ENCODE results near the gene ACTMAP. TPM values are rescaled to one million over a fixed set of nuclear protein-coding genes. Genes with fewer than 3 reads are reported as not detected.
"Not testable (repeated sequence)": the region's sequence is repeated elsewhere in the genome, so short reads cannot be mapped to it uniquely, and the experiment has no call there.

Gene ACTMAP
- total RNA-seq = 0.52 TPM

GRCh38 chr19:40750058-40750873 is at the start of gene ACTMAP:
Gene ACTMAP (minus strand): TSS chr19:40750477. CDS start chr19:40749803, 674 bp downstream.
- H3K9me3 ChIP-seq (ENCODE audit: low read depth, low read length) = no peaks in the 10 kb centered on the region
- H3K4me3 ChIP-seq (ENCODE audit: low read length) = peak within 1 kb of the TSS; percentile 69
- H3K4me1 ChIP-seq (ENCODE audit: insufficient read depth, low read length) = peaks cover 60% of the 10 kb centered on the region
- H3K27me3 ChIP-seq (ENCODE audit: insufficient read depth, low read length) = no peaks in the 10 kb centered on the region

GRCh38 chr19:40799558-40800338 is 49.5 kb upstream of the ACTMAP start:
- H3K27me3 ChIP-seq (ENCODE audit: insufficient read depth, low read length) = no peaks in the 10 kb centered on the region
- H3K9me3 ChIP-seq (ENCODE audit: low read depth, low read length) = no peaks in the 10 kb centered on the region
- H3K4me1 ChIP-seq (ENCODE audit: insufficient read depth, low read length) = peaks cover 57% of the 10 kb centered on the region
- H3K4me3 ChIP-seq (ENCODE audit: low read length) = peak overlapping the region; percentile 83

DNA sequence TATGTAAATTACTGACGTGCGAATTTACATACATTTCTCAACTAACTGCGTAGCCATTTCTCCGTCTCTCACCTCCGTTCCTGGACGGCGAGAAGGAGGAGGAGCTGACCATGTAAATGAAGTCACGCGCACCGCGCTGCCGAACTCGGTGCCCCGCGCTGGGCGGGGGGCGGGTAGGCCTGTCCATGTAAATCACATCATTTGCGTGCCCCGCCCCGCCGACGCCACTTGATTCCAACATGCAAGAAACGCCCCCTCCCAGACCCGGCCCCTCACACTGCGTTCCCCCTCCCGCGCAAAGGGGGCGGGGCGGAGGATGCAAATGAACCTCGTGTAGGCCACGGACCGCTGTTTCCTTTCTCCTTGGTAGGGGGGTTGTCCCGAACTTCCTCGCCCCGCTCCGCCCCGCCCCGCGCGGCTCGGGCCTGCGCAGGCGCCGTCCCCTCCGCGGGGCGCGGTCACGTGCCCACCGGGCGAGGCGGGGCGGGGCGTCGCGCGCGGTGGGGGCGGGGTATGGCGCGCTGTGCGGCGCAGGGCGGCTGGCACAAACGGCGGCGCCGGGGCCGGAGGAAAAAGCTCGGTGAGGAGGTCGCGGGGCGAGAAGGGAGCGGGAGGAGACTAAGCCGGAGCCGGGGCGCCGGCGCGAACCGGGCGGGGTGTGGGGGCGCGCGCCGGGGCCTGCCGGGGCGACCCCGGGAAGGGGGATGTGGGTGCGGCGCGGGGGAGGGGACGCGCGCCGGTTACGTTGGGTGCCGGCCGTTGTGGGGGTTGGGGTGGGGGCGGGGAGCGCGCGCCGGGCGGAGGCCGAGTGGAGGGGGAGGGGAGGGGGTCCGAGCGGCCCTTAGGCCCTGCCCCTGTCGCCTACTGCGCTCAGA is 48.6 kb upstream of the ACTMAP start, which contains the start of gene EGLN2:
Gene EGLN2, plus strand, starts transcription at position 509 of the 875 bp plus-strand sequence. CDS start 1,382 bp downstream, outside the sequence.
- Histone ChIP-seq H3K9me3 (ENCODE audit: low read depth, low read length) (no peaks in the 10 kb centered on the region), H3K4me3 (ENCODE audit: low read length) (peak within 1 kb of the TSS; percentile 83), H3K27me3 (ENCODE audit: insufficient read depth, low read length) (no peaks in the 10 kb centered on the region), H3K4me1 (ENCODE audit: insufficient read depth, low read length) (peaks cover 49% of the 10 kb centered on the region)

DNA sequence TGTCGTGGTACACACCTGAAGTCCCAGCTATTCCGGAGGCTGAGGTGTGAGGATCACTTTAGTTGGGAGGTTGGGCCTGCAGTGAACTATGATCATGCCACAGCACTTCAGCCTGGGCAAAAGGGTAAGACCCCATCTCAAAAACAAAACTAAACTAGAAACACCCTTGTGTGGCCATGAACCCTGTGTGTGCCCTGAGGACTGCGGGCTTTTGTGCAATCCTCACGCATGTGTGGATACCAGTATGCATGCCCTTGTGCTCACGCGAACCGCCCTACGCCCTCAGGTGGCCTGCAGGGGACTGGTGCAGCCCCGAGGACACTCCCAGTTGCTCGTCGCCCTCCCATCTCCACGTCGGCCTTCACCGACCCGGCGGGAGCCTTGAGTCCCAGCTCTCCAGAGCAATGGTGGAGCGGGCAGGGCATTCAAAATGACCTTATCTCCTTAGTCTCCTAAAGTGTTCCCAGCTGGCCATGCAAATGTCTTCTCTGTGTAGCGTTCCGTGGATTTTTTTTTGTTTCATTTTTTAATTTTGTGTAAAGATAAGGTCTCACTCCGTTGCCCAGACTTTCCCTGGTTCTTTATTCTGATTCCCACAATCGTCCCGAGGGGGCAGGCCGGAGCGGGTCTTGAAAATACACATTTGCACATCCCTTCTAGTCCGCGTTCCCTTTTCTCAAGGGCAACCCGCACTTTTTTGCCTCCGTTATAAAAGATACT is 47.8 kb upstream of the ACTMAP start:
- Histone ChIP-seq H3K27me3 (ENCODE audit: insufficient read depth, low read length) (no peaks in the 10 kb centered on the region), H3K9me3 (ENCODE audit: low read depth, low read length) (no peaks in the 10 kb centered on the region), H3K4me3 (ENCODE audit: low read length) (peak overlapping the region; percentile 62), H3K4me1 (ENCODE audit: insufficient read depth, low read length) (peaks cover 41% of the 10 kb centered on the region)

- Histone ChIP-seq H3K9me3 (ENCODE audit: low read depth, low read length) (no peaks in the 10 kb centered on the region), H3K4me3 (ENCODE audit: low read length) (no peak overlapping the region), H3K27me3 (ENCODE audit: insufficient read depth, low read length) (no peaks in the 10 kb centered on the region), H3K4me1 (ENCODE audit: insufficient read depth, low read length) (peaks cover 33% of the 10 kb centered on the region)
Measured at GRCh38 chr19:40797166-40797962, 47.1 kb upstream of the ACTMAP start.

DNA sequence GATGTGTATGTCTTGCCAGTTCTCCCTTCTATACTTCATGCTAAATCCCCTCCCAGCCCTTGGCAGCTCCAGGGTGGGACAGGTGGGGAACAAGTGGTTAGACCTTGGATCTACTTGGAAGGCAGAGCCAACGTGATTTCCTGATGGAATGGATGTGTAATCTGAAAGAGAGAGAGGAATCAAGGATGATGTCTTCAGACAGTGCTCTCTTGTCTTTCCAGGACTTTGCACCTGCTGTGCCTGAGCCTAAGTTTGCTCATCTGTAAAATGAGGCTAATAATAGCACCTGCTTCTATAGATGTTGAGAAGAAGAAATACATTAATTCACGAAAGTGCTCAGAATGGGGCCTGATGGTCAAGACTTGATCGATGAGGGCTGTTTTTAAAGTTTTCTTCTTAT is 41.7 kb upstream of the ACTMAP start:
- no peaks in the 10 kb centered on the region for H3K9me3 ChIP-seq (ENCODE audit: low read depth, low read length)
- peaks cover 6% of the 10 kb centered on the region for H3K4me1 ChIP-seq (ENCODE audit: insufficient read depth, low read length)
- H3K27me3 ChIP-seq (ENCODE audit: insufficient read depth, low read length) = no peaks in the 10 kb centered on the region
- no peak overlapping the region for H3K4me3 ChIP-seq (ENCODE audit: low read length)

- no peak overlapping the region for H3K4me3 ChIP-seq (ENCODE audit: low read length)
- H3K27me3 ChIP-seq (ENCODE audit: insufficient read depth, low read length) = no peaks in the 10 kb centered on the region
- H3K9me3 ChIP-seq (ENCODE audit: low read depth, low read length) = no peaks in the 10 kb centered on the region
- H3K4me1 ChIP-seq (ENCODE audit: insufficient read depth, low read length) = peaks cover 6% of the 10 kb centered on the region
Measured at GRCh38 chr19:40791349-40791748, 41.1 kb upstream of the ACTMAP start.

DNA sequence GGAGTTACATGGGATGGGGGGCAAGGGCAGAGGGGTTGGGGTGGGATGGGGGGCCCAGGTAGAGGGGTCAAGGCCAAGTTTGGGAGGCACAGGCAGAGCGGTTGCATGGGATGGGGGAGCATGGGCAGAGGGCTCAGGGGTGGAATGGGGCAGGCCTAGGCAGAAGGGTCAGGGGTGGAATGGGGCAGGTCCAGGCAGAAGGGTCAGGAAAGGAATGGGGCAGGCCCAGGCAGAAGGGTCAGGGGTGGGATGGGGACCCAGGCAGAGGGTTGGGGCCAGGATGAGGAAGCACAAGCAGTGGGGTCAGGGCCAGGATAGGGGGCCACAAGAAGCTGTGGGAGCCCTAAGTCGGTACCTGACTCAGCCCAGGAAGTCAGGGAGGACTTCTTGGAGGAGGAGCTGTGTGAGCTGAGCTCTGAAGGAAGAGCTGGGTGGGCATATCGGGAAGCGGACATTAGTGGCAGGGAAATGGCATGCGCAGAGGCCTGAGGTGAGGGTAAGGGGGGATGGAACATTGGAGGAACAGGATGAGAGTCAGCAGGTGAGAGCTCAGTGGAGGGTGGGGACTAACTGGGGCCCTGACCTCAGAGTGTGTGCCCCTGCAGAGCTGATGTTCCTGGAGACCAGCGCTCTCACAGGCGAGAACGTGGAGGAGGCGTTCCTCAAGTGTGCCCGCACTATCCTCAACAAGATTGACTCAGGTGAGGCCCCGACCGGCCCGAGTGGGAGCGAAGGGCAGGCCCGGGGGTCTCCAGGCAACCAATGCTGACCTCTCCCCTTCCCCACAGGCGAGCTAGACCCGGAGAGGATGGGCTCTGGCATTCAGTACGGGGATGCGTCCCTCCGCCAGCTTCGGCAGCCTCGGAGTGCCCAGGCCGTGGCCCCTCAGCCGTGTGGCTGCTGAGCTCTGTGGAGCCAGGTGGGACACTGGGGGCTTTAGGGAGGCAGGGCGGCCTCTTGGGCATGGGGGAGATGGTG is 36.1 kb upstream of the ACTMAP start:
- H3K4me3 ChIP-seq (ENCODE audit: low read length) = no peak overlapping the region
- no peaks in the 10 kb centered on the region for H3K27me3 ChIP-seq (ENCODE audit: insufficient read depth, low read length)
- no peaks in the 10 kb centered on the region for H3K9me3 ChIP-seq (ENCODE audit: low read depth, low read length)
- no peaks in the 10 kb centered on the region for H3K4me1 ChIP-seq (ENCODE audit: insufficient read depth, low read length)

- no peaks in the 10 kb centered on the region for H3K9me3 ChIP-seq (ENCODE audit: low read depth, low read length)
- no peaks in the 10 kb centered on the region for H3K4me1 ChIP-seq (ENCODE audit: insufficient read depth, low read length)
- H3K27me3 ChIP-seq (ENCODE audit: insufficient read depth, low read length) = no peaks in the 10 kb centered on the region
- H3K4me3 ChIP-seq (ENCODE audit: low read length) = no peak overlapping the region
Measured at GRCh38 chr19:40785526-40785925, 35.2 kb upstream of the ACTMAP start.

- not testable (repeated sequence) for H3K4me1 ChIP-seq (ENCODE audit: insufficient read depth, low read length); H3K27me3 ChIP-seq (ENCODE audit: insufficient read depth, low read length); H3K4me3 ChIP-seq (ENCODE audit: low read length); H3K9me3 ChIP-seq (ENCODE audit: low read depth, low read length)
Measured at GRCh38 chr19:40784146-40784545, 33.9 kb upstream of the ACTMAP start.

- peaks cover 11% of the 10 kb centered on the region for H3K4me1 ChIP-seq (ENCODE audit: insufficient read depth, low read length)
- no peaks in the 10 kb centered on the region for H3K9me3 ChIP-seq (ENCODE audit: low read depth, low read length)
Measured at GRCh38 chr19:40783711-40784110, 33.4 kb upstream of the ACTMAP start.

GRCh38 chr19:40781140-40781539 is 30.9 kb upstream of the ACTMAP start:
- H3K27me3 ChIP-seq (ENCODE audit: insufficient read depth, low read length) = no peaks in the 10 kb centered on the region
- H3K4me3 ChIP-seq (ENCODE audit: low read length) = no peak overlapping the region
- no peaks in the 10 kb centered on the region for H3K9me3 ChIP-seq (ENCODE audit: low read depth, low read length)
- H3K4me1 ChIP-seq (ENCODE audit: insufficient read depth, low read length) = peaks cover 24% of the 10 kb centered on the region

More at GRCh38 chr19:40783711-40784110, 33.4 kb upstream of the ACTMAP start:
- Histone ChIP-seq H3K4me3 (ENCODE audit: low read length) (no peak overlapping the region), H3K27me3 (ENCODE audit: insufficient read depth, low read length) (no peaks in the 10 kb centered on the region)

DNA sequence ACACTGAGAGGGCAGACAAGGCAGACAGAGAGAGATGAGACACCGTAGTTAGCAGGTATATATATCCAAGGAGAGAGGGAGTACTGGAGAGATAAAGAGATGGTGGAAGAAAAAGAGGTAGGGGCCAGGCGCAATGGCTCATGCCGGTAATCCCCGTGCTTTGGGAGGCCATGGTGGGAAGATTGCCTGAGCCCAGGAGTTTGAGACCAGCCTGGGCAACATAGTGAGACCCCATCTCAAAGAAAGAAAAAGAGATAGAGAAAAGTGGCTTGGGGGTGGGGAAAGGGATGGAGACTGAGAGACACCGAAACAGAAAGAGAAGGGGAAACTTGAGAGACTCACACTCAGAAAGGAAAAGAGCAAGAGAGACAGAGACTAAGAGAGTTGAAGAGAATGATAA is 30.3 kb upstream of the ACTMAP start:
- Histone ChIP-seq H3K4me1 (ENCODE audit: insufficient read depth, low read length) (peaks cover 26% of the 10 kb centered on the region), H3K9me3 (ENCODE audit: low read depth, low read length) (no peaks in the 10 kb centered on the region), H3K4me3 (ENCODE audit: low read length) (no peak overlapping the region), H3K27me3 (ENCODE audit: insufficient read depth, low read length) (no peaks in the 10 kb centered on the region)

Measured in mononuclear cell (primary cell).